BLaER1 treated with 17β-estradiol and CSF1 and Interleukin-3, amounts not matched to agents 10 nM and 100 nM (cell line): ENCODE measurements around the gene GATAD2A.

Experiments
- H3K27ac ChIP-seq, 11 experiments: shearing (Covaris generic); formaldehyde crosslinking; 2 replicates each; pipeline ENCODE4 v1.8.1; 2022
- H3K27me3 ChIP-seq, 11 experiments: shearing (Covaris generic); formaldehyde crosslinking; 2 replicates each; pipeline ENCODE4 v1.8.1; 2022
- H3K36me3 ChIP-seq, 11 experiments: shearing (Covaris generic); formaldehyde crosslinking; 2 replicates each; pipeline ENCODE4 v1.8.1; 2022
- H3K4me1 ChIP-seq, 10 experiments: shearing (Covaris generic); formaldehyde crosslinking; 2 replicates each; pipeline ENCODE4 v1.8.1; 2022
- H3K4me2 ChIP-seq, 11 experiments: shearing (Covaris generic); formaldehyde crosslinking; 2 replicates each; pipeline ENCODE4 v1.8.1; 2022
- H3K4me3 ChIP-seq, 10 experiments: shearing (Covaris generic); formaldehyde crosslinking; 2 replicates each; pipeline ENCODE4 v1.8.1; 2022
- H3K9ac ChIP-seq, 11 experiments: shearing (Covaris generic); formaldehyde crosslinking; 2 replicates each; pipeline ENCODE4 v1.8.1; 2022
- H3K9me3 ChIP-seq, 11 experiments: shearing (Covaris generic); formaldehyde crosslinking; replicated peaks in 1 of 11; 2 replicates each; pipeline ENCODE4 v1.8.1; 2022
- H4K20me1 ChIP-seq, 11 experiments: shearing (Covaris generic); formaldehyde crosslinking; 2 replicates each; pipeline ENCODE4 v1.8.1; 2022
- Cebpa-rat ChIP-seq, 11 experiments: shearing (Covaris generic); IDR thresholded peaks; 2 replicates each; pipeline ENCODE4 v1.8.1; 2022

GATAD2A gene

GRCh38 chr19:19404879-19405860 is at the start of gene GATAD2A:
GATAD2A (plus strand) TSS chr19:19405675; CDS start chr19:19465346, 59,671 bp downstream.
- H3K4me3 ChIP-seq: peak within 1 kb of the TSS; percentile 83 to 93 (median 89)
- peak within 1 kb of the TSS; percentile 82 to 99 (median 95) for H3K4me2 ChIP-seq
- H3K9me3 ChIP-seq: no peaks in the 10 kb centered on the region
- peaks cover 0 to 12% (median 0%) of the 10 kb centered on the region in 11 experiments; a peak in 5 of 22 replicates for H3K36me3 ChIP-seq
- H3K9ac ChIP-seq: peak within 1 kb of the TSS; percentile 89 to 97 (median 93)
- H3K4me1 ChIP-seq: peaks cover 78 to 88% (median 82%) of the 10 kb centered on the region in 10 experiments
- no peak for TF ChIP-seq Cebpa-rat (IDR thresholded peaks at IDR 0.05)
- peak within 1 kb of the TSS; percentile 83 to 96 (median 92) for H3K27ac ChIP-seq
- H3K27me3 ChIP-seq: no peaks in the 10 kb centered on the region
- peaks cover 38 to 96% (median 89%) of the 10 kb centered on the region in 11 experiments for H4K20me1 ChIP-seq

- Histone ChIP-seq H3K9me3 (no peaks in the 10 kb centered on the region), H3K27ac (no peak overlapping the region), H3K9ac (no peak overlapping the region), H3K4me3 (no peak overlapping the region), H4K20me1 (peaks cover 0 to 54% (median 7%) of the 10 kb centered on the region in 11 experiments; a peak in 7 of 22 replicates), H3K36me3 (peaks cover 58 to 81% (median 66%) of the 10 kb centered on the region in 11 experiments), H3K4me1 (peaks cover 27 to 36% (median 30%) of the 10 kb centered on the region in 10 experiments), H3K4me2 (no peak overlapping the region), H3K27me3 (no peaks in the 10 kb centered on the region)
- TF ChIP-seq Cebpa-rat (IDR thresholded peaks at IDR 0.05): no peak
These were observed 49.0 kb upstream of the GATAD2A start for GRCh38 chr19:19356500-19356899.

GRCh38 chr19:19356901-19357566 is 48.4 kb upstream of the GATAD2A start:
- peaks cover 0 to 53% (median 7%) of the 10 kb centered on the region in 11 experiments; a peak in 7 of 22 replicates for H4K20me1 ChIP-seq
- peaks cover 32 to 42% (median 36%) of the 10 kb centered on the region in 10 experiments for H3K4me1 ChIP-seq
- peaks cover 53 to 76% (median 61%) of the 10 kb centered on the region in 11 experiments for H3K36me3 ChIP-seq
- H3K27me3 ChIP-seq: no peaks in the 10 kb centered on the region
- no peak overlapping the region for H3K4me3 ChIP-seq
- TF ChIP-seq Cebpa-rat (IDR thresholded peaks at IDR 0.05): no peak
- no peak overlapping the region for H3K9ac ChIP-seq
- no peaks in the 10 kb centered on the region for H3K9me3 ChIP-seq
- no peak overlapping the region for H3K27ac ChIP-seq
- H3K4me2 ChIP-seq: no peak overlapping the region

- Histone ChIP-seq H3K27me3 (no peaks in the 10 kb centered on the region), H3K9ac (peak overlapping the region in 6 of 11 experiments; percentile 1 to 36 (median 16); a peak in 6 of 22 replicates), H3K27ac (peak overlapping the region in 9 of 11 experiments; percentile 13 to 57 (median 27); a peak in 12 of 22 replicates), H3K9me3 (no peaks in the 10 kb centered on the region), H3K36me3 (peaks cover 12 to 35% (median 20%) of the 10 kb centered on the region in 11 experiments), H3K4me1 (peaks cover 61 to 74% (median 68%) of the 10 kb centered on the region in 10 experiments), H3K4me3 (no peak overlapping the region), H4K20me1 (peaks cover 0 to 14% (median 3%) of the 10 kb centered on the region in 11 experiments; a peak in 5 of 22 replicates), H3K4me2 (peak overlapping the region; percentile 26 to 63 (median 48))
- peak in 3 of 11 experiments; percentile 20 to 46 (median 21); a peak in 1 of 22 replicates for TF ChIP-seq Cebpa-rat (IDR thresholded peaks at IDR 0.05)
These were observed 44.3 kb upstream of the GATAD2A start for GRCh38 chr19:19361075-19361594.

- H3K9ac ChIP-seq: 0 out of 22 replicates have a peak overlapping the region, but pooled peaks of 2 of the 11 experiments have one; percentile 7 to 36
- peaks cover 0 to 7% (median 0%) of the 10 kb centered on the region in 11 experiments; a peak in 5 of 22 replicates for H4K20me1 ChIP-seq
- H3K4me2 ChIP-seq: peak overlapping the region in 9 of 11 experiments; percentile 26 to 60 (median 43); a peak in 14 of 22 replicates
- H3K27ac ChIP-seq: peak overlapping the region in 8 of 11 experiments; percentile 13 to 57 (median 34); a peak in 9 of 22 replicates
- H3K36me3 ChIP-seq: peaks cover 2 to 25% (median 11%) of the 10 kb centered on the region in 11 experiments; a peak in 21 of 22 replicates
- H3K4me1 ChIP-seq: peaks cover 70 to 83% (median 78%) of the 10 kb centered on the region in 10 experiments
- no peak for TF ChIP-seq Cebpa-rat (IDR thresholded peaks at IDR 0.05)
- H3K4me3 ChIP-seq: no peak overlapping the region
- no peaks in the 10 kb centered on the region for H3K9me3 ChIP-seq
- H3K27me3 ChIP-seq: no peaks in the 10 kb centered on the region
These were observed 43.4 kb upstream of the GATAD2A start for GRCh38 chr19:19362075-19362474.

- peak overlapping the region in 4 of 11 experiments; percentile 2 to 34 (median 17); a peak in 4 of 22 replicates for H3K9ac ChIP-seq
These were observed 38.8 kb upstream of the GATAD2A start for GRCh38 chr19:19366434-19367396.

GRCh38 chr19:19368087-19368486 is 37.4 kb upstream of the GATAD2A start:
- H3K27me3 ChIP-seq: no peaks in the 10 kb centered on the region
- no peak overlapping the region for H3K4me2 ChIP-seq
- H3K27ac ChIP-seq: peak overlapping the region in 1 of 11 experiments; percentile 13; a peak in 1 of 22 replicates
- H3K9me3 ChIP-seq: no peaks in the 10 kb centered on the region
- H3K4me1 ChIP-seq: peaks cover 44 to 66% (median 49%) of the 10 kb centered on the region in 10 experiments
- H3K36me3 ChIP-seq: no peaks in the 10 kb centered on the region
- H4K20me1 ChIP-seq: no peaks in the 10 kb centered on the region
- no peak for TF ChIP-seq Cebpa-rat (IDR thresholded peaks at IDR 0.05)
- H3K9ac ChIP-seq: no peak overlapping the region
- H3K4me3 ChIP-seq: no peak overlapping the region

More at GRCh38 chr19:19366434-19367396, 38.8 kb upstream of the GATAD2A start:
- H3K27me3 ChIP-seq: no peaks in the 10 kb centered on the region
- H3K9me3 ChIP-seq: no peaks in the 10 kb centered on the region
- no peaks in the 10 kb centered on the region for H4K20me1 ChIP-seq
- no peaks in the 10 kb centered on the region for H3K36me3 ChIP-seq
- no peak for TF ChIP-seq Cebpa-rat (IDR thresholded peaks at IDR 0.05)
- H3K27ac ChIP-seq: peak overlapping the region in 10 of 11 experiments; percentile 4 to 53 (median 32); a peak in 10 of 22 replicates
- H3K4me2 ChIP-seq: peak overlapping the region; percentile 31 to 62 (median 53); a peak in 21 of 22 replicates
- peaks cover 45 to 66% (median 49%) of the 10 kb centered on the region in 10 experiments for H3K4me1 ChIP-seq
- no peak overlapping the region for H3K4me3 ChIP-seq
